Activated naive CD8-positive, alpha-beta T cell treated with anti-CD3 and anti-CD28 coated beads, Interleukin-2, amount 10 ng/mL, durations not matched to agents 7 days and 5 days (primary cell): Measurements from ENCODE around the gene SNCG. TPM values are rescaled to one million over a fixed set of nuclear protein-coding genes. Genes with fewer than 3 reads are reported as not detected.
"Not testable (repeated sequence)": the region's sequence is repeated elsewhere in the genome, so short reads cannot be mapped to it uniquely, and the experiment has no call there.

Experiments used
- ATAC-seq: fragments of 150-1000 bp; cut with Tn5 transposase; one replicate; pipeline ENCODE4 v1.10.0; 2021; ENCODE audit warnings: low read depth, moderate library complexity
- POLR2A ChIA-PET: fragments of 350-600 bp; sonication (Branson Sonifier 250); formaldehyde crosslinking; loops from one replicate; lab custom pipeline; 2021; ENCODE audit warnings: antibody characterized with exemption; lab: Charles Lee
- DNase-seq: peaks from one replicate; pipeline ENCODE4 v3.0.0; 2021
- H3K27ac Mint-ChIP-seq: one replicate; pipeline ENCODE4 v1.8.0; 2022; ENCODE audit warnings: mild to moderate bottlenecking, mixed read lengths
- H3K27me3 Mint-ChIP-seq: one replicate; pipeline ENCODE4 v1.8.0; 2022; ENCODE audit warnings: mild to moderate bottlenecking, moderate library complexity, mixed read lengths
- H3K36me3 Mint-ChIP-seq: one replicate; pipeline ENCODE4 v1.8.0; 2021; ENCODE audit warnings: mild to moderate bottlenecking, mixed read lengths
- H3K4me1 Mint-ChIP-seq: one replicate; pipeline ENCODE4 v1.8.0; 2021; ENCODE audit warnings: mixed read lengths
- H3K4me3 Mint-ChIP-seq: one replicate; pipeline ENCODE4 v1.8.0; 2022; ENCODE audit warnings: mild to moderate bottlenecking, moderate library complexity, mixed read lengths
- H3K9me3 Mint-ChIP-seq: one replicate; pipeline ENCODE4 v1.8.0; 2021; ENCODE audit warnings: mixed read lengths
- total RNA-seq, 2 experiments: library from RNA; stranded (reverse); gene quantifications; one replicate each; pipeline ENCODE4 v1.2.3, GENCODE V29; 2021

SNCG gene
- total RNA-seq: not detected

DNA sequence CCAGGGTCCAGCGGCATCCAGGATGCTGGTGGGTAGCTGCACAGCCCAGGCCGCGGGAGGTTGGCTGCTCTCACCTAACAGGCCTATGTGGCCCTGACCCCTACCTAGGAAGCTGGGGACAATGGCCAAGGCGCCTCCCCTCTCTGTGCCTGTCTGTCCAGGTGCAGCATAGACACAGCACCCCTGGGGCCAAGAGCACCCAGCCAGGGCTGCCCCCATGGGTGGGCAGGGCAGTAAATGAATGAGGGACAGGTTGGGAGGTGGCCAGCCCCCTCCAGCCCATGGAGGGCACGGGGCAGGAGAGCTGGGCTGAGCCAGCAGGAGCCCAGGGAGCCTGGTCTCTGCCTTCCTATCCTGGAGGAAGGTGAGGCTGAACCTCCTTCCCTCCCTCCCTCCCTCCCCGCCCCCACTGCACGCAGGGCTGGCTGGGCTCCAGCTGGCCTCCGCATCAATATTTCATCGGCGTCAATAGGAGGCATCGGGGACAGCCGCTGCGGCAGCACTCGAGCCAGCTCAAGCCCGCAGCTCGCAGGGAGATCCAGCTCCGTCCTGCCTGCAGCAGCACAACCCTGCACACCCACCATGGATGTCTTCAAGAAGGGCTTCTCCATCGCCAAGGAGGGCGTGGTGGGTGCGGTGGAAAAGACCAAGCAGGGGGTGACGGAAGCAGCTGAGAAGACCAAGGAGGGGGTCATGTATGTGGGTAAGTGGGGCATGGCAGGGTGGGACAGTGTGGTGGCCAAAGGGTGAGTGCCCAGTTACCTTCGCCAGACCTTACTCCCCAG is at the start of gene SNCG:
Gene SNCG (plus strand): TSS at position 484 of the 785 bp plus-strand sequence. CDS start 99 bp downstream, at position 583.
- H3K4me3 Mint-ChIP-seq: no peak within 1 kb of the TSS
- no peak for DNase-seq
- no peaks in the 10 kb centered on the region for H3K36me3 Mint-ChIP-seq
- no peaks in the 10 kb centered on the region for H3K4me1 Mint-ChIP-seq
- POLR2A ChIA-PET: no interaction called here
- H3K27me3 Mint-ChIP-seq: no peaks in the 10 kb centered on the region
- ATAC-seq: no peak
- no peaks in the 10 kb centered on the region for H3K9me3 Mint-ChIP-seq
- H3K27ac Mint-ChIP-seq: no peak within 1 kb of the TSS

GRCh38 chr10:86914734-86915133 is 43.7 kb upstream of the SNCG start:
- Mint-ChIP-seq H3K9me3 (no peaks in the 10 kb centered on the region), H3K27me3 (no peaks in the 10 kb centered on the region), H3K36me3 (peaks cover 12% of the 10 kb centered on the region), H3K27ac (no peak overlapping the region), H3K4me1 (no peaks in the 10 kb centered on the region), H3K4me3 (no peak overlapping the region)
- ATAC-seq (no peak), DNase-seq (no peak)
- POLR2A ChIA-PET: no interaction called here

- H3K27ac Mint-ChIP-seq: no peak overlapping the region
- H3K4me1 Mint-ChIP-seq: no peaks in the 10 kb centered on the region
- no peaks in the 10 kb centered on the region for H3K27me3 Mint-ChIP-seq
- POLR2A ChIA-PET: no interaction called here
- H3K9me3 Mint-ChIP-seq: no peaks in the 10 kb centered on the region
- DNase-seq: no peak
- no peak for ATAC-seq
- H3K4me3 Mint-ChIP-seq: no peak overlapping the region
- H3K36me3 Mint-ChIP-seq: peaks cover 16% of the 10 kb centered on the region
These were observed 40.4 kb upstream of the SNCG start for GRCh38 chr10:86918022-86918471.

- Mint-ChIP-seq H3K4me1 (no peaks in the 10 kb centered on the region), H3K36me3 (peaks cover 14% of the 10 kb centered on the region), H3K27me3 (no peaks in the 10 kb centered on the region), H3K4me3 (no peak overlapping the region), H3K9me3 (no peaks in the 10 kb centered on the region), H3K27ac (no peak overlapping the region)
- ATAC-seq (no peak), DNase-seq (no peak)
- POLR2A ChIA-PET: no interaction called here
These were observed 35.8 kb upstream of the SNCG start for GRCh38 chr10:86922553-86922961.

- H3K27me3 Mint-ChIP-seq: no peaks in the 10 kb centered on the region
- peaks cover 6% of the 10 kb centered on the region for H3K4me1 Mint-ChIP-seq
- no peak overlapping the region for H3K4me3 Mint-ChIP-seq
- DNase-seq (no peak), ATAC-seq (no peak)
- no peaks in the 10 kb centered on the region for H3K9me3 Mint-ChIP-seq
- H3K27ac Mint-ChIP-seq: no peak overlapping the region
- H3K36me3 Mint-ChIP-seq: no peaks in the 10 kb centered on the region
- POLR2A ChIA-PET: no interaction called here
These were observed 28.7 kb upstream of the SNCG start for GRCh38 chr10:86929468-86930380.

DNA sequence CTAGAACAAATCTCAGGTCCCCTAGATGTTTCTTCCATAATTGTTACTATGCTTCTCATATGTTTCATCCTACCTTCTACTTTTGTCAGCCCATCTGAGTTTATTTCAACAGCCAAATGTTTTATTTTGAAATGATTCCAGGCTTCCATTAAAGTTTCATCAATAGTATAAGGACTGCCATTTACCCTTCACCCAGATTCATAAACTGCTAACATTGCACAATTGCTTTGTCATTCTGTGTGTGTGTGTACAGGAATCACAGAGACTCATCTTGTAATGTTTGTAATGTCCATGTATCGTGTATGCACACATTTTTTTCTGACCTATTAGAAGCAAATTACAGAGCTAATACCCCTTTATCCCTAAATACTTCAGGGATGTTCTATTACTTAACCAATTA is 26.5 kb upstream of the SNCG start:
- H3K27me3 Mint-ChIP-seq: no peaks in the 10 kb centered on the region
- POLR2A ChIA-PET: no interaction called here
- H3K27ac Mint-ChIP-seq: no peak overlapping the region
- no peaks in the 10 kb centered on the region for H3K36me3 Mint-ChIP-seq
- no peaks in the 10 kb centered on the region for H3K9me3 Mint-ChIP-seq
- H3K4me1 Mint-ChIP-seq: peaks cover 6% of the 10 kb centered on the region
- no peak for DNase-seq
- no peak overlapping the region for H3K4me3 Mint-ChIP-seq
- no peak for ATAC-seq

- POLR2A ChIA-PET: no interaction called here
- Mint-ChIP-seq H3K9me3 (no peaks in the 10 kb centered on the region), H3K27ac (peak overlapping the region; percentile 15), H3K27me3 (peaks cover 2% of the 10 kb centered on the region), H3K4me3 (no peak overlapping the region), H3K36me3 (no peaks in the 10 kb centered on the region), H3K4me1 (peaks cover 6% of the 10 kb centered on the region)
- ATAC-seq: no peak
- no peak for DNase-seq
These were observed 25.7 kb upstream of the SNCG start for GRCh38 chr10:86932674-86933073.

DNA sequence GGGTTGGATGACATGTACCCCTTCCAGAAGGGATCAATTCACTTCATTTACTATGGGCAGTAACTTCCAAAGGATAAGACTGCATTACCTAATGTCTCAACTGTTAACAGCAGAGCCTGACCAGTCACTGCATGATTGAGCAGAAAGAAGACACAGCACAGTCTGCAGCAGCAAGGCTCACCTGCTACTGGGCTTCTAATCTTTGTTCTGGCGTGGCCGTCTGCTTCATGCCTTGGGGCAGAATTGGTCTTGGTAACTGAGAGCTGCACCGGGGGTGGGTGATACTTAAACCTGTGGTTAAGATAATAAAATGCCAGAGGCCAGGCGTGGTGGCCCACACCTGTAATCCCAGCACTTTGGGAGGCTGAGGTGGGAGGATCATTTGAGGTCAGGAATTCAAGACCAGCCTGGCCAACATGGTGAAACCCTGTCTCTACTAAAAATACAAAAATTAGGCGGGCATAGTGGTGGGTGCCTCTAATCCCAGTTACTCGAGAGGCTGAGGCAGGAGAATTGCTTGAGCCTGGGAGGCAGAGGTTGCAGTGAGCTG is 24.2 kb upstream of the SNCG start:
- H3K9me3 Mint-ChIP-seq, H3K27ac Mint-ChIP-seq, H3K4me1 Mint-ChIP-seq, DNase-seq, H3K4me3 Mint-ChIP-seq, ATAC-seq, H3K27me3 Mint-ChIP-seq, H3K36me3 Mint-ChIP-seq, POLR2A ChIA-PET: not testable (repeated sequence)

DNA sequence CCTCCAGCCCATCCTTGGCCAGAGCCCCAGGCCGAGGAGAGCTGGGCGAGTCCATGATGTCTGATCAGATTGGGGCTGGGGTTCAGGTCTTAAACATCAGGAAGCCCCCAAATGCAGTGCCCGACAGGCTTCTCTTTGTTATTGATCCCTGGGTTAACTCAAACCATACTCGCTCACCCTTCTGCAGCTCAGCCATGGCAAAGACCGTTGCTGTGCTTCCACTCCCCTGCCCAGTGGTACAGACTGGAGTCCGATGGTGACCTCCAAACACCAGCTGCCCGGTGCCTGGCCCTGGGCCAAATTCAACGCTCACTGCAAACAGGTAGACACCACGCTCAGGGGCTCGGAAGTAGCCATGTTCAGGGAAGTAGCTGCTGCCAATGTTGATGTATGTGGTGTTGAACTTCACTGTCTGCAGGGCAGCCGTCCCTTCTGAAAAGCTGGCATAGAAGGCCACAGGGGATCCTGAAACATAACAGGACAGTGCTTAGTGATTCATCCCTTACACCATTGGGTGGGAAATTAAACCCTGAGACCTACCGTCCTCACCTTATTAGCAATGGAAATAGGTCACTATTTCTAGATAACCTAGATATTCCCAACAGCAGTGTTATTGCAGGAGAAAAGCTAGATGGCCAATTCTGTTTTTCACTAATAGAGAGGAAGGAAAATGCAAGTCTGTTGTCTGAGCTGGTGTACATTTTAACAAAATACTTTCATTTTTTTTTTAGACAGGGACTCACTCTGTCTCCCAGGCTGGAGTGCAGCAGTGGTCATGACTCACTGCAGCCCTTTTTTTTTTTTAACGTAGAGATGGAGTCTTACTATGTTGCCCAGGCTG is 21.5 kb upstream of the SNCG start:
- H3K4me3 Mint-ChIP-seq: no peak overlapping the region
- POLR2A ChIA-PET: no interaction called here
- no peaks in the 10 kb centered on the region for H3K36me3 Mint-ChIP-seq
- DNase-seq (no peak), ATAC-seq (no peak)
- H3K9me3 Mint-ChIP-seq: no peaks in the 10 kb centered on the region
- peaks cover 3% of the 10 kb centered on the region for H3K27me3 Mint-ChIP-seq
- no peak overlapping the region for H3K27ac Mint-ChIP-seq
- peaks cover 6% of the 10 kb centered on the region for H3K4me1 Mint-ChIP-seq

DNA sequence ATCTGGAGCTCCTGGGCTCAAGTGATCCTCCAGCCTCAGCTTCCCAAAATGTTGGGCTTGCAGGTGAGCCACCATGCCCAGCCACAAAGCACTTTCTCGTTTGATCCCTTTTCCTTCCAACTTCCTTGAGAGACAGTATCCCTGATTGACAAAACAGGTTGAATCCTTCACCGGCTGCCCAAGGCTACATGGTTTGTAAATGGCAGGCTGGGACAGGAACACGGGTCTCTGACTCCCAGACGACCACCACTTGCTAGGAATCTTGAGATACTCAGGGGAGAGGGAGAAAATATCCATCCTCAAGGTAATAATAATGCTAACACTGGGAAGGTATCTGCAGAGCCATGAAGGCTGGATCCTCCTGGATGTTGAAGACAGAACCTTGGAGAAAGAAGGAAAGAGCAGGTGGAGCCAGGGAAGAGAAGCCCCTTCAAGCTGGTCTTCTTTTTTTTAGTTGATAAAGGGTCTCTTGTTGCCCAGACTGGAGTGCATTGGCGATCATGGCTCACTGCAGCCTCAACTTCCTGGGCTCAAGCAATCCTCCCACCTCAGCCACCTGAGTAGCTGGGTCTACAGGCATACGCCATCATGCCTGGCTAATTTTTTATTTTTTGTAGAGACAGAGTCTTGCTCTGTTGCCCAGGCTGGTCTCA is 20.8 kb upstream of the SNCG start:
- POLR2A ChIA-PET: no interaction called here
- Mint-ChIP-seq H3K36me3 (no peaks in the 10 kb centered on the region), H3K4me1 (peaks cover 4% of the 10 kb centered on the region), H3K9me3 (no peaks in the 10 kb centered on the region), H3K27ac (no peak overlapping the region), H3K4me3 (no peak overlapping the region), H3K27me3 (peaks cover 3% of the 10 kb centered on the region)
- DNase-seq: no peak
- ATAC-seq: no peak

DNA sequence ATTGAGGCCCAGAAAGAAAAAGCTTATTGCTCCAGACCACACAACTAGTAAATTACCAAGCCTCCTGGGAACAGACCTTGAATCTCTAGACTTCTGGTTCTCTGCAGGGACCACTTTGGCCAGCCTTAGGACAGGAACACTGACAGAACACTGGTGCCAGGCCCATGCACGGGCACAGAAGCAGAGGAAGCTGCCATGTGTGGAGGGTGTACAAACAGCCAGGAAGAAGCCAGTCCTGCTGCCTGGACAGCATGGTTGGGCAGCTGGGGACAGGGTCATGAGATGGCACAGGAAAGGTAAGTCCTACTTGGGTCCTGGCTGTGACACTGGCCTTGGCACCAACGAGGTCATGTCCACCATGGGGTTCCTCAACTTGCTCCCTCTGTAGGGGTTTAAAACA is 20.1 kb upstream of the SNCG start:
- ATAC-seq (no peak), DNase-seq (no peak)
- Mint-ChIP-seq H3K9me3 (no peaks in the 10 kb centered on the region), H3K4me1 (no peaks in the 10 kb centered on the region), H3K27ac (no peak overlapping the region), H3K4me3 (no peak overlapping the region), H3K27me3 (peaks cover 3% of the 10 kb centered on the region), H3K36me3 (no peaks in the 10 kb centered on the region)
- POLR2A ChIA-PET: no interaction called here

GRCh38 chr10:86940076-86940475 is 18.3 kb upstream of the SNCG start:
- POLR2A ChIA-PET: not testable (repeated sequence)

More at GRCh38 chr10:86940076-86940475, 18.3 kb upstream of the SNCG start:
- not testable (repeated sequence) for DNase-seq, ATAC-seq, H3K27me3 Mint-ChIP-seq, H3K9me3 Mint-ChIP-seq, H3K36me3 Mint-ChIP-seq, H3K4me1 Mint-ChIP-seq, H3K4me3 Mint-ChIP-seq
- peak overlapping the region; percentile 64 for H3K27ac Mint-ChIP-seq
